Fibroblast of the aortic adventitia (primary cell): Measurements from ENCODE around the gene ONECUT2. TPM values are rescaled to one million over a fixed set of nuclear protein-coding genes. Genes with fewer than 3 reads are reported as not detected.

Experiments used
- DNase-seq: peaks from one replicate; pipeline ENCODE4 v3.0.0-alpha.2; 2010; ENCODE audit warnings: low read depth
- H3K4me3 ChIP-seq: 2 replicates; pipeline ENCODE4 v1.5.1; 2011; ENCODE audit warnings: low read depth, mild to moderate bottlenecking, control low read depth, low read length, moderate library complexity
- CTCF ChIP-seq: IDR thresholded peaks from 2 replicates; pipeline ENCODE4 v1.5.1; 2011; ENCODE audit warnings: mild to moderate bottlenecking, low read length, control low read depth, inconsistent platforms; ENCODE audit not compliant: insufficient read depth
- total RNA-seq: library from RNA; depleted of rRNA; stranded (reverse); fragments of >200 nt; gene quantifications from 2 replicates; pipeline ENCODE4 v1.2.3, GENCODE V29; 2012; ENCODE audit warnings: low replicate concordance

Gene ONECUT2
- total RNA-seq, 1 donor, result under 0.01 TPM

GRCh38 chr18:57523171-57523956 is 88.2 kb downstream of the ONECUT2 start:
- H3K4me3 ChIP-seq, result no peak overlapping the region
- TF ChIP-seq CTCF, result no peak
- no peak for DNase-seq

DNA sequence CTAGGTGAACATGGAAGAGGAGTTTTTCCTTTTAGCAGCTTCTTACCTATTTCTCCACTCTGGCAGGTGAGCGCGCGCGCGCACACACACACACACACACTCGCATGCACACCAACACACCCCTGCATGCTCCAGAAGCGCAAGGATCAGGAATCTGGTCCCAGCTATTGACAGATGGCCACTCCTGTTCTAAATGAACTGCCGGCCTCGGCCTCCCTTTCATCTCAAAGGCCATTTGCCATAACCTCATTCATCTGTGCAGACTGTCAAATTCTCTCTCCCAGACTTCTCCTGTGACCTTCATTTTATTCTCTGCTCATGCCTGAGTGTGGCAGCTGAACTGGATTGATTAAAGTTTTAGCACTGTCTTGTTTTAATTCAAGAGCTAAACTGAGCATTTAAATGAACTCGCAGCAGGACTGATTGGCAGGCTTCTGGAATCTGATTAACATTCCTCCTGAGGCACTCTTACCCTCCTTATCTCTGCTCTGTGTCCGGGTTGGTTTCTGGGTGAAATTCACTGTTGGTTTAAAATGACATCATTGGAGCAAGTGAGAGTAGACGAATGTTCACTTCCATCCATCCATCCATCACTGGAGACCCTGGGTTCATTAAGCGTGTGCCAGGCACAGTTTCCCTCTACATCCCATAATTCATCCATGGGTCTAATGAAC is 92.5 kb downstream of the ONECUT2 start:
- no peak for TF ChIP-seq CTCF
- no peak for DNase-seq
- H3K4me3 ChIP-seq, result no peak overlapping the region

DNA sequence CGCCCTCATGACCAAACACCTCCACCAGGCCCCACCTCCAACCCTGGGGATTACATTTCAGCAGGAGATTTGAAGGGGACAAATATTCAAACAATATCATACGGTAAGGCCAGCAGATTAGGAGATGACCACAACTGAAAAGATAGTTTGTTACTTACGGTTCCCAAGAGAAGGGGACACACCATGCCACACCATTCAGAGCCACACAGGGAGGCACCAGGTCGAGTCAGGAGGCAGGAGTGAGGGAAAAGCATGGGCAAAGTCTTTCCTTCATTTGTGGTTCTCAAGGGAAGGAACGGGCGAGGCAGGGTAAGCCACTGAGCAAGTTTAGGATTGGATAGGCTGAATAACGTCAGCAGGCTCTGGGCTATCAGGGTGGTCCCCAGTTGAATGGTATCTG is 94.0 kb downstream of the ONECUT2 start:
- DNase-seq, result no peak
- no peak for TF ChIP-seq CTCF

DNA sequence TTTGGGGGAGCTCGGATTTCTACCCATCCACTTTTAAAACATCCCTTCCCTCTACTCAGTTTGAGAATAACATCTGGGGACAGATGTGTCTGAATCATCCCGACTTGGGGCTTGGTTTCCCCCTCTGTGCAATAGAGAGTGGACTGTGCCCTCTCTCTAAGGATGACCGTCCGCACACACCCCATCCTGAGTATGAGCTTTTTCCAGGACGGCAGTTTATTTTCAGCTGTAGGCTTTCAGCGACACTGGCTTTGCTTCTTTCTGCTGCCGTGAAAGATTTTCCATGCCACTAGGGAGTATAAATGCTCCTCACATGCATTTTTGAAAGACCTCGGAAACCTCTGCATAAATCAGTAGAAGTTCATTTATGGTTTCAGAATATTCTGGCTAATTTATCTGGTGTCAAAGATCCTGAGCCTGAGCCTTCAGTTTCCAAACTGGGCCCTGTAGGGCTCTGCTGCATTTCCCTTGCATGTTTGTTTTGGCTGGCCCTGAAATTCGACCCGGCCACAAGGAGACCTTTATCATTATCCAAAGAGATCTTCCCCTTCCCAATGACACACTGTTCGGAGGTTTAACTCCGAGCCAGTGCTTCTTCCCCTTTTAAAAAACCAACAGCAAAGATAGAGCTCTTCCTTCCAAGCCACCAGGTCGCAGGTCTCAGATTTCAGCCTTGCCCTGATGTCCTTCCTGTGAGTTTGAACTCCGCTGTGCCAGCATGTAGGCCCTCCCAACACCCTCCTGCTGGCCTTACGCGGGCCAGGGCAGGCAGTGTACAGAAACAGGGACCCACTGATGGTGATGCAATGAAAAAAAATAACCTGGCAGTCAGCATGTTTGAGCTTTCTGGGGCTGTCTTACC is 98.1 kb downstream of the ONECUT2 start:
- no peak overlapping the region for H3K4me3 ChIP-seq
- peak; percentile 37 for DNase-seq
- no peak for TF ChIP-seq CTCF

More for the DNA sequence above, 94.0 kb downstream of the ONECUT2 start:
- H3K4me3 ChIP-seq, result no peak overlapping the region

GRCh38 chr18:57533868-57534510 is 98.8 kb downstream of the ONECUT2 start:
- H3K4me3 ChIP-seq, result no peak overlapping the region
- DNase-seq, result no peak

More at GRCh38 chr18:57533868-57534510, 98.8 kb downstream of the ONECUT2 start:
- no peak for TF ChIP-seq CTCF
